Peyer's patch (tissue), 4 donors: ENCODE measurements around the gene TSPEAR.

Experiments used
- CTCF ChIP-seq, 6 experiments: fragments of 450-650 bp in 4 of 6; fragments of 200-600 bp in 2 of 6; sonication (generic) in 1 of 6; IDR thresholded peaks; one replicate each; pipeline ENCODE4 v1.5.1; 2017 to 2019; ENCODE audit warnings: antibody characterized with exemption in 6 of 6, mild to moderate bottlenecking in 3 of 6, moderate library complexity in 1 of 6
- POLR2A ChIP-seq, 2 donors: fragments of 450-650 bp; IDR thresholded peaks; one replicate each; pipeline ENCODE4 v1.5.1; 2017; ENCODE audit warnings: antibody characterized with exemption in 2 of 2, mild to moderate bottlenecking in 2 of 2, moderate library complexity in 2 of 2

DNA sequence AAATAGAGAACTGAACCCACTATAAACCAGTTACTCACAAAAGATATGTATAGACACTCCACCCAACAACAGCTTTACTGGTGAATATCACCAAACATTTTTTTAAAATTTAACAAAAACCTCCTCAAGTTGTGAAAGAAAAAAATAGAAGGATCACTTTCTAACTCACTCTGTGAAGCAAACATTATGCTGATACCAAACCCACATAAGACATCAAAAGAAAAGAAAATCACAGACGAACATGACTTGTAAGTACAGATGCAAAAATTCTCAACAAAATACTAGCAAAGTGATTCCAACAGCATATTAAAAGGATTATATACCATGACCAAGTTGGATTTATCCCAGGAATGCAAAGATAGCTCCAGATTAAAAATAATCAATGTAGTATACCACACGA lies 19.7 kb downstream of the TSPEAR start:
- TF ChIP-seq CTCF (IDR thresholded peaks at IDR 0.05) (no peak), POLR2A (IDR thresholded peaks at IDR 0.05) (no peak)
